ENCODE data around the gene TAPBPL.

Gene TAPBPL

GRCh38 chr12:6450091-6450868, 1.6 kb upstream of the TAPBPL start:
- peak overlapping the region; percentile 74 for H3K4me3 ChIP-seq (ENCODE audit: low read depth, low read length)
- DNase-seq (ENCODE audit: low read depth) = no peak
- no peak for TF ChIP-seq CTCF (conservative IDR thresholded peaks at IDR 0.05; ENCODE audit: low read depth, low read length)

- H3K4me3 ChIP-seq (ENCODE audit: low read depth, low read length) = peak overlapping the region; percentile 74
- TF ChIP-seq CTCF (conservative IDR thresholded peaks at IDR 0.05; ENCODE audit: low read depth, low read length) = no peak
- DNase-seq (ENCODE audit: low read depth) = no peak
Observed at GRCh38 chr12:6450869-6451347, 934 bp upstream of the TAPBPL start.

- peak overlapping the region; percentile 74 for H3K4me3 ChIP-seq (ENCODE audit: low read depth, low read length)
- no peak for DNase-seq (ENCODE audit: low read depth)
- TF ChIP-seq CTCF (conservative IDR thresholded peaks at IDR 0.05; ENCODE audit: low read depth, low read length) = no peak
Observed at GRCh38 chr12:6452245-6452943, 552 bp downstream of the TAPBPL start.

- H3K4me3 ChIP-seq (ENCODE audit: low read depth, low read length) = peak overlapping the region; percentile 74
- no peak for TF ChIP-seq CTCF (conservative IDR thresholded peaks at IDR 0.05; ENCODE audit: low read depth, low read length)
- no peak for DNase-seq (ENCODE audit: low read depth)
Observed at GRCh38 chr12:6452944-6453630, 1.2 kb downstream of the TAPBPL start.

GRCh38 chr12:6457220-6457945, 5.5 kb downstream of the TAPBPL start:
- H3K4me3 ChIP-seq (ENCODE audit: low read depth, low read length) = no peak overlapping the region
- no peak for TF ChIP-seq CTCF (conservative IDR thresholded peaks at IDR 0.05; ENCODE audit: low read depth, low read length)
- no peak for DNase-seq (ENCODE audit: low read depth)

- no peak for TF ChIP-seq CTCF (conservative IDR thresholded peaks at IDR 0.05; ENCODE audit: low read depth, low read length)
- H3K4me3 ChIP-seq (ENCODE audit: low read depth, low read length) = no peak overlapping the region
- no peak for DNase-seq (ENCODE audit: low read depth)
Observed at GRCh38 chr12:6458281-6459003, 6.6 kb downstream of the TAPBPL start.

Measured in choroid plexus epithelial cell (primary cell).